ENCODE measurements around the gene CLASRP. TPM values are rescaled to one million over a fixed set of nuclear protein-coding genes. Genes with fewer than 3 reads are reported as not detected.

Gene CLASRP
- total RNA-seq, 2 experiments from 2014 or later: 89.9 to 94.2 TPM

GRCh38 chr19:45009625-45010255, 29.1 kb upstream of the CLASRP start:
- Mint-ChIP-seq H3K27ac (peak overlapping the region; percentile 56), H3K36me3 (peaks cover 19% of the 10 kb centered on the region), H3K4me3 (no peak overlapping the region)

DNA sequence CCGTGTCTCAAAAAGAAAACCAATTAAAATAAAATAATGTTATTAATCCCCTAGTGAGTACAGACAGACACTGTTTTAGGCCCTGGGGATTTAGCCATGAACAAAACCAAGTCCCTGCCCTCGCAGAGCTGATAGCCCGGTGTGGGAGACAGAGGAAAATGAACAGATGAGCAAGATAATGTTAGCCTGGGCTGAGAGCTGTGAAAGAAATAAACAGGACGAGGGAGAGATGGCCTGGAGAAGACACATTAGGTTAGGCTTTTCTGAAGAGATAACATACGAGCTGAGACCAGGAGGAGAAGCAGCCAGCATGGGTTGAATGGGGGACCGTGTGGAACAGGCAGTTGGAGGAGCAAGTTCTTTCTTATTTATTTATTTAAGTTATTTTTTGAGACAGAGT, 28.5 kb upstream of the CLASRP start:
- Mint-ChIP-seq H3K9me3 (no peaks in the 10 kb centered on the region), H3K27me3 (no peaks in the 10 kb centered on the region), H3K4me3 (no peak overlapping the region), H3K36me3 (peaks cover 19% of the 10 kb centered on the region), H3K4me1 (peaks cover 2% of the 10 kb centered on the region), H3K27ac (no peak overlapping the region)
- no peak for DNase-seq

More at GRCh38 chr19:45009625-45010255, 29.1 kb upstream of the CLASRP start:
- no peaks in the 10 kb centered on the region for H3K27me3 Mint-ChIP-seq
- H3K4me1 Mint-ChIP-seq: peaks cover 2% of the 10 kb centered on the region
- H3K9me3 Mint-ChIP-seq: no peaks in the 10 kb centered on the region
- no peak for DNase-seq

DNA sequence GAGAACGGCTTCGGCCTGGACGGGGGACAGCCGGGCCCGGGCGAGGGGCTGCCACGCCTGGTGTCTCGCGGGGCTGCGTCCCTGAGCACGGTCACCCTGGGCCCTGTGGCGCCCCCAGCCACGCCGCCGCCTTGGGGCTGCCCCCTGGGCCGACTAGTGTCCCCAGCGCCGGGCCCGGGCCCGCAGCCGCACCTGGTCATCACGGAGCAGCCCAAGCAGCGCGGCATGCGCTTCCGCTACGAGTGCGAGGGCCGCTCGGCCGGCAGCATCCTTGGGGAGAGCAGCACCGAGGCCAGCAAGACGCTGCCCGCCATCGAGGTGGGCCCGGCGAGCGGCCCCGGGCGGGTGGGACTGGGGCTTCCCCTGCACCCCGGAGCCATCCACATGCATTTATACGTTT, 26.9 kb upstream of the CLASRP start:
- H3K27ac Mint-ChIP-seq: no peak overlapping the region
- peaks cover 6% of the 10 kb centered on the region for H3K4me1 Mint-ChIP-seq
- peaks cover 14% of the 10 kb centered on the region for H3K36me3 Mint-ChIP-seq
- no peak for DNase-seq
- no peaks in the 10 kb centered on the region for H3K27me3 Mint-ChIP-seq
- H3K4me3 Mint-ChIP-seq: no peak overlapping the region
- H3K9me3 Mint-ChIP-seq: no peaks in the 10 kb centered on the region

- peak; percentile 61 for DNase-seq
- peaks cover 13% of the 10 kb centered on the region for H3K36me3 Mint-ChIP-seq
- peak overlapping the region; percentile 78 for H3K27ac Mint-ChIP-seq
- H3K4me1 Mint-ChIP-seq: peaks cover 6% of the 10 kb centered on the region
- H3K9me3 Mint-ChIP-seq: no peaks in the 10 kb centered on the region
- H3K4me3 Mint-ChIP-seq: no peak overlapping the region
- H3K27me3 Mint-ChIP-seq: no peaks in the 10 kb centered on the region
These were observed 22.2 kb upstream of the CLASRP start for GRCh38 chr19:45016388-45017314.

GRCh38 chr19:45019187-45019586, 19.7 kb upstream of the CLASRP start:
- H3K4me3 Mint-ChIP-seq: no peak overlapping the region
- H3K9me3 Mint-ChIP-seq: no peaks in the 10 kb centered on the region
- no peak for DNase-seq
- peaks cover 6% of the 10 kb centered on the region for H3K4me1 Mint-ChIP-seq
- no peak overlapping the region for H3K27ac Mint-ChIP-seq
- H3K36me3 Mint-ChIP-seq: peaks cover 19% of the 10 kb centered on the region
- no peaks in the 10 kb centered on the region for H3K27me3 Mint-ChIP-seq

DNA sequence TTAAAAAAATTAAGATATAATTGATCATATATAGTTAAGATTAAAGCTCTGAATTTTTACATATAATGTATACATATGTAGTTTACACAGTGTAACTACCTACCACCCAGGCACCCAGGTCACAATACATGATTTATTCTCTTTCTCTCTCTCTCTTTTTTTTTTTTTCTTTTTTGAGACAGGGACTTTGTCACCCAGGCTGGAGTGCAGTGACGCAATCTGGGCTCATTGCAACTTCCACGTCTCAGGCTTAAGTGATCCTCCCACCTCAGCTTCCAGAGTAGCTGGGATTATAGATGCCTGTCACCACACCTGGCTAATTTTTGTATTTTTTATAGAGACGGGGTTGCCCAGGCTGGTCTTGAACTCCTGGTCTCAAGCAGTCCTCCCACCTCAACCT, 18.8 kb upstream of the CLASRP start:
- no peak for DNase-seq
- peaks cover 6% of the 10 kb centered on the region for H3K4me1 Mint-ChIP-seq
- H3K36me3 Mint-ChIP-seq: peaks cover 21% of the 10 kb centered on the region
- H3K27ac Mint-ChIP-seq: no peak overlapping the region
- no peak overlapping the region for H3K4me3 Mint-ChIP-seq
- no peaks in the 10 kb centered on the region for H3K27me3 Mint-ChIP-seq
- no peaks in the 10 kb centered on the region for H3K9me3 Mint-ChIP-seq

DNA sequence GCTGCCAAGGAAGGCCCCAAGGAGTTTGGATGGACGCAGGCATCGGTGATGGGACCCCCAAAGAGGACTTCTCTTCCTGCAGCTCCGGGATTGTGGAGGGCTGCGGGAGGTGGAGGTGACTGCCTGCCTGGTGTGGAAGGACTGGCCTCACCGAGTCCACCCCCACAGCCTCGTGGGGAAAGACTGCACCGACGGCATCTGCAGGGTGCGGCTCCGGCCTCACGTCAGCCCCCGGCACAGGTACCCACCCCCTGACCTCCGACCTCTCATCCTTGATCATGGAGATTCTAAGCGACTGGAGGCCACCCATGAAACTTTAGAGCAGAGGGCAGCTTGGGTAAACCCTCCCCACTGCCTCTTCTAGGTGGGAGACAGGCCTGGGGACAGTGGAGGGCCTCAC, 16.9 kb upstream of the CLASRP start:
- Mint-ChIP-seq H3K27ac (no peak overlapping the region), H3K4me1 (no peaks in the 10 kb centered on the region), H3K27me3 (no peaks in the 10 kb centered on the region), H3K9me3 (no peaks in the 10 kb centered on the region), H3K36me3 (peaks cover 22% of the 10 kb centered on the region), H3K4me3 (no peak overlapping the region)
- no peak for DNase-seq

DNA sequence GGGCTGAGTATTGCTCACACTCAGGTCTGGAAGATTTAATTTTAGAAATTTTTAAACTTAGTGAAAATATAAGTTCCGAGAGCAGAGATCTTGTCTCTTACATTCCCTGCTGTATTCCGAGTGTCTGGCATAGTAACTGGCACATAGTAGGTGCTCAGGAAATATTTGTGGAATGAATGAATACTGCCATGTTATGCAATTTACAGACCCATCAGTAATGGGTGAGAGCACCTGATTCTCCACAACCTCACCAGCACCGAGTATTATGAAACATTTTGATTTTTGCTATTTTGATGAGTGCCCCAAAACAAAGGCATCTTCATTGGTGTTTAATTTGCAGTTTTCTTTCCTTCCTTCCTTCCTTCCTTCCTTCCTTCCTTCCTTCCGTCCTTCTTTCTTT, 15.8 kb upstream of the CLASRP start:
- H3K27ac Mint-ChIP-seq: no peak overlapping the region
- peaks cover 23% of the 10 kb centered on the region for H3K36me3 Mint-ChIP-seq
- H3K4me1 Mint-ChIP-seq: no peaks in the 10 kb centered on the region
- no peak overlapping the region for H3K4me3 Mint-ChIP-seq
- no peaks in the 10 kb centered on the region for H3K9me3 Mint-ChIP-seq
- no peaks in the 10 kb centered on the region for H3K27me3 Mint-ChIP-seq
- no peak for DNase-seq

GRCh38 chr19:45025264-45025663, 13.6 kb upstream of the CLASRP start:
- no peak for DNase-seq
- H3K27ac Mint-ChIP-seq: no peak overlapping the region
- peaks cover 25% of the 10 kb centered on the region for H3K36me3 Mint-ChIP-seq
- no peak overlapping the region for H3K4me3 Mint-ChIP-seq
- no peaks in the 10 kb centered on the region for H3K4me1 Mint-ChIP-seq
- no peaks in the 10 kb centered on the region for H3K27me3 Mint-ChIP-seq
- no peaks in the 10 kb centered on the region for H3K9me3 Mint-ChIP-seq

DNA sequence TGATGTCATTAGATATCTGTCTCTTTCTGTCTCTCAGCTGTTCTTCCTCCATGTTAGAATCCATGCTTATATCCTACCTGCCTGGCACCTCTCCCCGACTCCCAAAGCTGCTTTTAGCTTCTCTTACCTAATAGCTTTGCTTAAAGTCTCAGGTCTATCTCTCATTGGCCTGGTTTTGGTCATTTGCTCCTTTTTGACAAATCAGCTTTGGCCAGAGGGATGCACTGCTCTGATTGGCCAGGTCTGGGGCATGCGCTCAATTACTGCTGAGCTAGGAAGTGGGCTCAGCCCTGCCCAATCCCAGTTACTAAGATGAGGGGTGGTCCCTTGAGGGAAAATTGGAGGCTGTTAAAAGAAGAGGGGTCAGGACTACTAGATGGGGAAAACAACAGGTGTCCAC, 11.5 kb upstream of the CLASRP start:
- Mint-ChIP-seq H3K36me3 (peaks cover 31% of the 10 kb centered on the region), H3K4me1 (no peaks in the 10 kb centered on the region), H3K27me3 (no peaks in the 10 kb centered on the region), H3K9me3 (no peaks in the 10 kb centered on the region), H3K4me3 (no peak overlapping the region), H3K27ac (no peak overlapping the region)
- DNase-seq: no peak

DNA sequence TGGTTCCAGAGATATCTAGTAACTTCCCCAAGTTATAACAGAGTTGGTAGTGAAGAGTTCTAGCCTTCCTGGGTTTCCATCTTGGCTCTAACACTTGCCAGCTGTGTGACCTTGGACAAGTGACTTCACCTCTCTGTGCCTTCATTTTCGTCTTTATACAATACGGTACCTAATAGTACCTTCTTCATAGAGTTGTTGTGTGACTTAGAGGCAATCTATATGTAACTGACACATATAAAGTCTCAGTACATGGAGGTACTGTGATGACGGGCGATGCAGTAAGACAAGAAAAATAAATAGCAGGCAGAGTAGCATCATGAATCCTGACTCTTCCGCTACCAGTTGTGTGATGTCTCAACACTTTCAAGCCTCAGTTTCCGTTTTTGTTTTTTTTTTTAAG, 8.0 kb upstream of the CLASRP start:
- DNase-seq: no peak
- Mint-ChIP-seq H3K9me3 (no peaks in the 10 kb centered on the region), H3K4me1 (no peaks in the 10 kb centered on the region), H3K4me3 (no peak overlapping the region), H3K27ac (no peak overlapping the region), H3K27me3 (no peaks in the 10 kb centered on the region), H3K36me3 (peaks cover 40% of the 10 kb centered on the region)

DNA sequence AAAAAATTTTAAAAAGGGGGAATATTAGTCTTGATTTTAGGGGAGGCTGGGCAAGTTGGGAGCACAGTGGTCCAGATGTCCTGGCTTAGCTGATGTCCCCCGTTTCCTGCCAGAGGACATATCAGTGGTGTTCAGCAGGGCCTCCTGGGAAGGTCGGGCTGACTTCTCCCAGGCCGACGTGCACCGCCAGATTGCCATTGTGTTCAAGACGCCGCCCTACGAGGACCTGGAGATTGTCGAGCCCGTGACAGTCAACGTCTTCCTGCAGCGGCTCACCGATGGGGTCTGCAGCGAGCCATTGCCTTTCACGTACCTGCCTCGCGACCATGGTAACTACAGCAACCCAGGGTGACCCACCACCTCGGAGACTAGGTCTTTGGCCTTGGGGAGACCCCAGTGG, 6.4 kb upstream of the CLASRP start:
- no peaks in the 10 kb centered on the region for H3K9me3 Mint-ChIP-seq
- no peak overlapping the region for H3K27ac Mint-ChIP-seq
- peaks cover 39% of the 10 kb centered on the region for H3K36me3 Mint-ChIP-seq
- no peaks in the 10 kb centered on the region for H3K27me3 Mint-ChIP-seq
- DNase-seq: no peak
- no peak overlapping the region for H3K4me3 Mint-ChIP-seq
- no peaks in the 10 kb centered on the region for H3K4me1 Mint-ChIP-seq

DNA sequence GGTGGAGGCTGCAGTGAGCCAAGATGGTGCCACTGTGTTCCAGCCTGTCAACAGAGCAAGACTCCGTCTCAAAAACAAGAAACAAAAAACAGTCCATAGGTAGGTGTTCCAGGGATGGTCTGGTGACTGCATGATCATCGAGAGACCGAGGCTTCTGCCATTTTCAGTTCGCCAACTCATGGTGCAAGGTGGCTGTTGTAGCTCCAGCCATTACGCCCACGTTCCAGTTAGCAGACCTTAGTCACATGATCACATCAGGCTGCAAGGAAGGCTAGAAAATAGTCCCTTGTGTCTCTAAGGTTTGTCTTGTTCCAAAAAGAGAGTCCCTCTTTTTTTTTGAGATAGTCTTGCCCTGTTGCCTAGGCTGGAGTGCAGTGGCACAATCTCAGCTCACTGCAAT, 3.1 kb upstream of the CLASRP start:
- H3K27me3 Mint-ChIP-seq: no peaks in the 10 kb centered on the region
- H3K27ac Mint-ChIP-seq: no peak overlapping the region
- H3K4me1 Mint-ChIP-seq: peaks cover 17% of the 10 kb centered on the region
- peaks cover 41% of the 10 kb centered on the region for H3K36me3 Mint-ChIP-seq
- H3K9me3 Mint-ChIP-seq: no peaks in the 10 kb centered on the region
- DNase-seq: no peak
- no peak overlapping the region for H3K4me3 Mint-ChIP-seq

GRCh38 chr19:45037393-45038169, 1.3 kb upstream of the CLASRP start:
- peaks cover 28% of the 10 kb centered on the region for H3K4me1 Mint-ChIP-seq
- DNase-seq: no peak
- no peaks in the 10 kb centered on the region for H3K9me3 Mint-ChIP-seq
- H3K4me3 Mint-ChIP-seq: peak overlapping the region; percentile 29
- peak overlapping the region; percentile 16 for H3K27ac Mint-ChIP-seq
- no peaks in the 10 kb centered on the region for H3K27me3 Mint-ChIP-seq
- H3K36me3 Mint-ChIP-seq: peaks cover 46% of the 10 kb centered on the region
